Vagina (tissue), 2 donors: ENCODE data around the gene ARHGAP18.

ENCODE experiments used
- CTCF ChIP-seq, 3 experiments: fragments of 450-650 bp in 2 of 3; fragments of 200-600 bp in 1 of 3; sonication (generic) in 1 of 3; IDR thresholded peaks; one replicate each; pipeline ENCODE4 v1.5.1; 2017 to 2019; ENCODE audit warnings: antibody characterized with exemption in 3 of 3, mild to moderate bottlenecking in 2 of 3, moderate library complexity in 2 of 3
- POLR2A ChIP-seq, 2 donors: fragments of 450-650 bp; IDR thresholded peaks; one replicate each; pipeline ENCODE4 v1.6.1; 2017; ENCODE audit warnings: antibody characterized with exemption in 2 of 2, mild to moderate bottlenecking in 2 of 2, moderate library complexity in 2 of 2
- POLR2AphosphoS5 ChIP-seq, 2 donors: sonication (generic); formaldehyde crosslinking; IDR thresholded peaks; one replicate each; pipeline ENCODE4 v1.9.0; 2017; ENCODE audit warnings: antibody characterized with exemption in 2 of 2, mild to moderate bottlenecking in 2 of 2, low read depth in 1 of 2; ENCODE audit not compliant: insufficient read depth in 1 of 2

GRCh38 chr6:129586815-129587214 is 123.2 kb downstream of the ARHGAP18 start:
- TF ChIP-seq CTCF (IDR thresholded peaks at IDR 0.05) = no peak
- TF ChIP-seq POLR2A (IDR thresholded peaks at IDR 0.05) = no peak
- TF ChIP-seq POLR2AphosphoS5 (IDR thresholded peaks at IDR 0.05; ENCODE audit: insufficient read depth in 1 of 2, low read depth in 1 of 2) = no peak
